WERI-Rb-1 (cell line): ENCODE measurements around the gene ATXN1.

ENCODE experiments used
- DNase-seq: peaks from one replicate; pipeline ENCODE4 v3.0.0-alpha.2; 2020
- H3K27ac ChIP-seq: fragments of 250-450 bp; sonication (Bioruptor Pico); 2 replicates; pipeline ENCODE4 v1.5.1; 2020; ENCODE audit warnings: mild to moderate bottlenecking, moderate library complexity
- H3K27me3 ChIP-seq: fragments of 250-450 bp; sonication (Bioruptor Pico); 2 replicates; pipeline ENCODE4 v1.5.1; 2021; ENCODE audit warnings: mild to moderate bottlenecking, low read depth, moderate library complexity; ENCODE audit not compliant: insufficient read depth, severe bottlenecking
- H3K36me3 ChIP-seq: fragments of 250-450 bp; sonication (Bioruptor Pico); 2 replicates; pipeline ENCODE4 v1.5.1; 2020; ENCODE audit warnings: mild to moderate bottlenecking, moderate library complexity
- H3K4me3 ChIP-seq: 2 replicates; pipeline ENCODE4 v1.5.1; 2011; ENCODE audit warnings: low read depth, mild to moderate bottlenecking, control low read depth, low read length
- H3K9me3 ChIP-seq: fragments of 250-450 bp; sonication (Bioruptor Pico); 2 replicates; pipeline ENCODE4 v1.5.1; 2021; ENCODE audit warnings: mild to moderate bottlenecking, moderate library complexity; ENCODE audit not compliant: severe bottlenecking
- TF ChIP-seq, protein P1 (sequence below): IDR thresholded peaks from 2 replicates; pipeline ENCODE4 v1.5.1; 2011; ENCODE audit warnings: low read depth, mild to moderate bottlenecking, control low read depth, inconsistent platforms, low read length

The ATXN1 gene

DNA sequence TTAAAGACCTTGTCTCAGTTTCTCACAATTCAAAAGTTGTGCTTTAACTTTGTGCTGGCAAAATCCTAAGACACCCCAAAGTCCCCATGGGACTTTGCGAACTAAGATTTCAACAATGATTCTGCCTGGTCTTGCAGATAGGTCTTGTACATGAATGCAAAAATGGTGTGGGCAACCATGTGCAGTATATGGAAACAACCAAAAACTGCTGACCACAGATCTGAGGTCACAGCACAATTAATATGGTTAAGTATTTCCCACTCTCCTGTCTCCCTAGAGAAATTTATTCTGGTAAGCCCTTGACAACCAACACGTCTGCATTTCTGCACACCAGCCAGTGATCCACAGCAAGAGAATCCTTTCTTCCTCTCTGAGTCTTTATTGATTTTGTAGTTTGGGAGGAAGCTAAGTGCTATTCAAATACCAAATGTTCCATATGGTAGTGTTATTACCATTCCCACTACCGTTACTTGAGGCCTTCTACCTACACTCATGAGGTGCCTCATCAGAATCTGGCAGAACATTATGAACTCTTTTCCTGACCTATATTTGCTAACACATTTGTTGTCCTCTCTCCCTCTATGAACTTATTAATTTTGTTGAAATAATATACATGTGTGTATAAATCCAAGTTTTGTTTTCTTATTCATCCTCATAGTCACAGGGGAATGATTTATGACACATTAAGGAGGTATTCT, 178.7 kb downstream of the ATXN1 start:
- DNase-seq, result no peak
- H3K9me3 ChIP-seq, result no peaks in the 10 kb centered on the region
- H3K27me3 ChIP-seq, result peaks cover 3% of the 10 kb centered on the region
- no peaks in the 10 kb centered on the region for H3K36me3 ChIP-seq
- no peak overlapping the region for H3K27ac ChIP-seq
- TF ChIP-seq, protein P1, sequence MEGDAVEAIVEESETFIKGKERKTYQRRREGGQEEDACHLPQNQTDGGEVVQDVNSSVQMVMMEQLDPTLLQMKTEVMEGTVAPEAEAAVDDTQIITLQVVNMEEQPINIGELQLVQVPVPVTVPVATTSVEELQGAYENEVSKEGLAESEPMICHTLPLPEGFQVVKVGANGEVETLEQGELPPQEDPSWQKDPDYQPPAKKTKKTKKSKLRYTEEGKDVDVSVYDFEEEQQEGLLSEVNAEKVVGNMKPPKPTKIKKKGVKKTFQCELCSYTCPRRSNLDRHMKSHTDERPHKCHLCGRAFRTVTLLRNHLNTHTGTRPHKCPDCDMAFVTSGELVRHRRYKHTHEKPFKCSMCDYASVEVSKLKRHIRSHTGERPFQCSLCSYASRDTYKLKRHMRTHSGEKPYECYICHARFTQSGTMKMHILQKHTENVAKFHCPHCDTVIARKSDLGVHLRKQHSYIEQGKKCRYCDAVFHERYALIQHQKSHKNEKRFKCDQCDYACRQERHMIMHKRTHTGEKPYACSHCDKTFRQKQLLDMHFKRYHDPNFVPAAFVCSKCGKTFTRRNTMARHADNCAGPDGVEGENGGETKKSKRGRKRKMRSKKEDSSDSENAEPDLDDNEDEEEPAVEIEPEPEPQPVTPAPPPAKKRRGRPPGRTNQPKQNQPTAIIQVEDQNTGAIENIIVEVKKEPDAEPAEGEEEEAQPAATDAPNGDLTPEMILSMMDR, result no peak
- no peak overlapping the region for H3K4me3 ChIP-seq

DNA sequence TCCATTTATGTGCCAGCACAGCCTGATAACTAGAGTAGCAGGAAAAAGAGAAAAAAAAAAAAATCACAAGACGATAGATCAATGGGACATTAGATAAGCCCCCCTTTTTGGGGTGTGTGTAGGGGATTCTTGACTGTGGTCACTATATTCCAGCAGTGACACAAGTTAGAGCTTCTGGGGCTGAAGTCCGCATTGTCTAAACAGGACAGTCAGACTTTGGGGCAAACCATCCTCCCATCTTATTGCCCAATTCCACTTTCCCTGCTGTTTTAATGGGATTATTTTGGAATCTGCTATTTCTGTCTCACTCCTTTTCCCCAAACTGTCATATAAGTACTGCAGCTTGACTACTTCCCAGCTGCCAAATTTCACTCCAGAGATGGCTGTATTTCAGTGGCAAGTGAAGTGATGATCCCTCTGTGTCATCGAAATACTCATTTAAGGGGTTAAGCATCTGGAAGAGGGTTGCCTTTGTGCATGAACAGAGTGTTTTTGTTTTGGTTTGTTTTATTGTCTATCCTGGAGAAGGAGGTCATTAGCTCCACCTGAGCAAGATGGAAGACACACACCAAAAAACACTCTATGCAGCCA, 182.5 kb downstream of the ATXN1 start:
- Histone ChIP-seq H3K36me3 (no peaks in the 10 kb centered on the region), H3K4me3 (no peak overlapping the region), H3K9me3 (no peaks in the 10 kb centered on the region), H3K27ac (no peak overlapping the region), H3K27me3 (peaks cover 3% of the 10 kb centered on the region)
- no peak for DNase-seq
- TF ChIP-seq, protein P1, result no peak

DNA sequence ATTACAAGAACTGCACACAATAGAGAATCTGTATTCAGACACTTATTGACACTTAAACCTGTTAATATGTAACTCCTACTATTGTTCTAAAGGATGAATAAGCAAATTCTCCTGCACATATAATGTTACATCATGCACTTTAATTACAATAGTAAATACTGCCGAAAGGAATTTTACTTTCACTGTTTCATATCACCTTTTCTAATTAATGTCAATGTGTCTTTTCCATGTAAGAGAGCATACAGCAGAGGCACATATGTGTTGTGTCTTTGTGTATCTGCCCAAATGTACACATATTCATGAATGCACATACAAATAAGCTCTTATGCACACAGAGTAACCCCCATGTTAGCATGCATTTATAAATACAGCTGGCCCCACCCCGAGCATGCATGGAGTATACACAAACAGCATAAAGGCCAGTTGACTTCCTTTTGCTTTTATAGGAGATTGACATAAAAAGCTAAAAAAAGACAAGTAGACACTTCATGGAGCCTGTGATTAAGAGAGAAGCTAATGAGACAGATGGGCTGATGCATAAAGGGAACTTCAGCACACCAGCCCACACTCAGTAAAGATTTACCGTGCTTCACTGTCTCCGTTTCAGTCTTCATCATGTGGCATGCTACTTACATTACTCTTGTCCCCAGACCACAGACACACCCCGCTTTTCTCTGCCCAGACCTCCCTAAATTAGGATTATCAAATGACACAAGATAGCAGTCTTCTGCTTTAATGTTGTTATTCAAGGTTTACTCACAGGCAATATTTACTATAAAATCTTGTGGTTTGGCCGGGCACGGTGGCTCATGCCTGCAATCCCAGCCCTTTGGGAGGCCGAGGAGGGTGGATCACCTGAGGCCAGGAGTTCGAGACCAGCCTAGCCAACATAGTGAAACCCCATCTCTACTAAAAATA, 184.6 kb downstream of the ATXN1 start:
- Histone ChIP-seq H3K27me3 (no peaks in the 10 kb centered on the region), H3K36me3 (no peaks in the 10 kb centered on the region), H3K27ac (no peak overlapping the region), H3K9me3 (no peaks in the 10 kb centered on the region), H3K4me3 (no peak overlapping the region)
- no peak for DNase-seq
- TF ChIP-seq, protein P1, result no peak

DNA sequence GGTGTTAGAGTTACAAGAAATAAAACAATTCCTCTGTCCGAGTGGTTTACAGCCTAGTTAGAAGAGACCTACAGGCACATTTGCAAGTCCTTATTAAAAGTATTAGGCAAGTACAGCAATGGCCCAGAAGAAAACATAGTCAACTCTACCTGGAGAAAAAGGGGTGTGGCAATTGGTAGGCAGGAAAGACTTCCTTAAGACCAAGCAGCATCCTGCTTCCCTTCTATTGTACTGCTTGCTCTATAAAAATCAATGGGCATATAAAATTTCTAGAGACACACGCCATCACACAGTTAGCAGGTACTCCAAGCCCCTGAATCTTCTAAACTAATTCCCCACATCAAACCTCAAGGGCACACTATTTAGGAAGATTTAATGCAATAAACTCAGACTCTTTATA, 185.6 kb downstream of the ATXN1 start:
- Histone ChIP-seq H3K4me3 (no peak overlapping the region), H3K36me3 (no peaks in the 10 kb centered on the region), H3K9me3 (no peaks in the 10 kb centered on the region), H3K27me3 (no peaks in the 10 kb centered on the region), H3K27ac (no peak overlapping the region)
- TF ChIP-seq, protein P1, result no peak
- no peak for DNase-seq

DNA sequence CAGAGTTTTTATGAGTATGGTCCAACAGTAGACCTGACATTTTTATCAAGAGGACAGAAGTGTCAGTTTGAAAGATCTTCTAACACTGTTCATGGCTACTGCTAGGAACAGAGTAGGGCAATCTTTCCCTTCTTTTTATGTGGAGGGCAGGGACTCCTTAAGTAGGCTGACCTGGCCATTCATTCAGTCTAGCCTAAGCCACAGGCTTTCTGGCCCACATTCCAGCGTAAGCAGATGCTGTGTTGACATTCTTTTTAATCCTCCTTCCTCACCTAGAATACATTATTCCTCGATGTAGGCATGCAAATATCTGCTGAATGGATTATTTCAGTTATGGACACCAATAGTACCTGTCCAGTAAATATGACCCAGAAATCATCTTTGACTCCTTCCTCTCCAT, 188.3 kb downstream of the ATXN1 start:
- Histone ChIP-seq H3K27ac (no peak overlapping the region), H3K9me3 (no peaks in the 10 kb centered on the region), H3K4me3 (no peak overlapping the region), H3K36me3 (no peaks in the 10 kb centered on the region), H3K27me3 (peaks cover 4% of the 10 kb centered on the region)
- TF ChIP-seq, protein P1, result no peak
- no peak for DNase-seq
